HPDE6-E6E7 (cell line): Measurements from ENCODE around the gene VPS13C.
"Not testable (repeated sequence)": the region's sequence is repeated elsewhere in the genome, so short reads cannot be mapped to it uniquely, and the experiment has no call there.

Experiments used
- DNase-seq: peaks from one replicate; pipeline ENCODE4 v3.0.0; 2011; ENCODE audit warnings: missing footprints; ENCODE audit errors: extremely low spot score

VPS13C gene

GRCh38 chr15:62075595-62076277 is 15.5 kb upstream of the VPS13C start:
- DNase-seq = peak; percentile 86

GRCh38 chr15:62071711-62072308 is 11.6 kb upstream of the VPS13C start:
- no peak for DNase-seq

GRCh38 chr15:62069551-62069950 is 9.3 kb upstream of the VPS13C start:
- no peak for DNase-seq

- DNase-seq = no peak
Observed at GRCh38 chr15:62068810-62069167, 8.5 kb upstream of the VPS13C start.

DNA sequence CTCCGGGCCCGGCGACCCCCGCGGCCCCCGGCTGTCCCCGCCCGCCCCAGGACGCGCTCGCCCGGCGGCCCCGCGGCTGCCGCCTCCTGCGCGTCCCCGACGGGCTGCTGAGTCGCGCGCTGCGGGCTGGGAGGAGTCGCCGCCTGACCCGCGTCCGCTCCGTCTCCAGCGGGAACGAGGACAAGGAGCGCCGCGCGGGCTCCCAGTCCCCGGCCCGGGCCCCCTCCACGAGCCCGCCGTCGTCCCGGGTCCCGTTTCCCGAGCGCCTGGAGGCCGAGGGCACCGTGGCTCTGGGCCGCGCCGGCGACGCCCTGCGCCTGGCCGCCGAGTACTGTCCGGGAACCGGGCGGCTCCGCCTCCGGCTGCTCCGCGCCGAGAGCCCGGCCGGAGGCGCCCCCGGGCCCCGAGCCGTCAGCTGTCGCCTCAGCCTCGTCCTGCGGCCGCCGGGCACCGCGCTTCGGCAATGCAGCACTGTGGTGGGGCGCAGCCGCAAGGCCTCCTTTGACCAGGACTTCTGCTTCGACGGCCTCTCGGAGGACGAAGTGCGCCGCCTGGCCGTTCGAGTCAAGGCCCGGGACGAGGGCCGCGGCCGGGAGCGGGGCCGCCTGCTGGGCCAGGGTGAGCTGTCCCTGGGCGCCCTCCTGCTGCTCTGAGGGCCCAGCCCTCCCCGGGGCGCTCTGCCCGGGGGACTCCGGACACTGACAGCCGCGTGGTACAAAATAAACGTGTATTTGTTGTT is 8.0 kb upstream of the VPS13C start:
- DNase-seq = no peak

DNA sequence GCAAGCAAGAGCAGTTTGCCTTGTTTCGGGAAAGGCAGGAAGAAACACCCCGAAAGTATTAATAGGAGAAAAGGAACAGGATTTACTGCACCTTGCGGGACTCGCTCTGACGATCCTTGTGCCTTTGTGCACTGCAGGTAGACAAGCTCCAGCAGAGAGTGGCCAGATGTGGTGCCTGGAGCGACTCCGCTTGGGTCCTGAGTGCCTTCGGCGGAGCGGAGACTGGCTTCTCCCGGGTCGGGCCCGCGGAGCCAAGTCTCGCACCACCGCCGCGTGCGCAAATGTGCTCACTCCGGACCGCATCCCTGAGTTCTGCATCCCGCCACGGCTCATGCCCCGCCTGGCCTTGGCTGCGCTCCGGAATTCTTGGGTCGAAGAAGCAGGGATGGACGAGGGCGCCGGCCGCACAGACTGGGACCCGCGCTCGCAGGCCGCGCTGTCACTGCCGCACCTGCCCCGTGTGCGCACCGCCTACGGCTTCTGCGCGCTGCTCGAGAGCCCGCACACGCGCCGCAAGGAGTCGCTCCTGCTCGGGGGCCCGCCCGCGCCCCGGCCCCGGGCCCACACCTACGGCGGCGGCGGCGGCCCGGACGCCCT is 7.3 kb upstream of the VPS13C start:
- DNase-seq = no peak

GRCh38 chr15:62066663-62067447 is 6.6 kb upstream of the VPS13C start, which contains the start of gene C2CD4A:
TSS of gene C2CD4A (plus strand) at chr15:62066977. CDS start at chr15:62067614, 637 bp downstream.
- no peak for DNase-seq

DNA sequence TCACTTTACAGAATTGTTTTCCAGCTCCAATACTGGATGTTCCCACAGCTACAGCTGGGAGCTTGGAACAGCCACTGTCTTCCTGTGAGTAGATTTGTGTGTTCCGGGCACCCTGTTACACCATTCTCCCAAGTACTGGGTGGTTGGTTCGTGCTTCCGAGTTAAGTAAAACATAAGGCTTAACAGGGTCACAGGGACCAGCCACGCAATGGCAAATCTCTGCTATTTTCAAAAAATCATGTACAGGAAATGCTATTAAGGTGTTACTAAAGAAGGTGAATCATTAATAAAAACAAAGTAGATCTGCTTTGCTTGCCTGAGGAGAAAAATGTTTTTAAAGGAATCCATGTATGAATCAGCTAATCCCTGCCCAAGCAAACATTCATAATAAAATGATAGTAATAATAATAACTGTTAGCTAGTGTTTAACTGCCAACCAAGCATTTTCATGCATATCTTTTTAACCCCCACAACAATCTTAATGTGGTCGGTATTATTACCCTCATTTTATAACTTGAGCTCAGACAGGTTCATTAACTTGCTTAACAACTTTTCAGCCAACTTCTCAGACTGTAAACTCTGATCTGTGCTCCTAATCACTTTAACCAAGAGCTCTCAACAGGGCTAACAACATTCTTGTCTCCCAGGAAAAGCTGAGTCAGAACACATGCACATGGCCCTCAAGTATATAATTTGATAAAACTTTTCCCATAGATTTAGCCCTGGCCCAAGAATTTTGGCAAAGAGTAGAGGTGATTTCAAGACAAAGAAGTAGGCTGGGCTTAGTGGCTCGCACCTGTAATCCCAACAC is 3.8 kb upstream of the VPS13C start:
- DNase-seq = peak; percentile 32

- DNase-seq = no peak
Observed at GRCh38 chr15:62060896-62061280, 641 bp upstream of the VPS13C start.

- DNase-seq = peak; percentile 34
Observed at GRCh38 chr15:62059816-62060112, 483 bp downstream of the VPS13C start.

DNA sequence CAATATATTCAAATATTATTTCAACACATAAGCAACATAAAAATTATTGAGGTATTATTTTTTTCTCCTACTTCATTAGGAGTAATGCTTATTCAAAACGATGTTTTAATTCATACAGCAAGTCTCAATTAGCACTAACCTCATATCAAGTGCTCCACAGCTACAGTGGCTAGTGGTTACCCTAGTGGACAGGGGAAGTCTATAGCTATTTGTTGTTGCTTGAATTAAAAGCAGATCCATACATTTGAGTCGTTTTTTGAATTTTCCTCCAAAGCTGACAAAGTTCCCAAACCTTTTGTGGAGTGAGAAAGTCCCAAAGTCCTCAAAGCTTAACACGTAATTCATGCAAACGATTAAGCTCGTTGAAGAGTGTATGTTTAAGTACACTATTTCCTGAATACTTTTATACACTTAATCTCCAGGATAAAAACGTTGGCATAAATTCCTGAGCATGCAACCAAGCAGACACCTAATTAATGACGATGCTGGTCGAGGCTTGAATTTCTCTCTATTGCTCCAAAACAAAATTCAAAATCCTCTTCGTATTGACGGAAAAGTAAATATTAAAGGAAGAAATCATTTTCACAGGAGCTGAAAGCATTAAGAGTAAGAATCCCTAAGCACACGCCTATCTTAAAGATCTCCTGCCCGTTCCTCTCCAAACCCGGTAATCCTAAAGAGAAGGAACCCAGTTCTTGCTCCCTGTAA is 985 bp downstream of the VPS13C start:
- no peak for DNase-seq

- no peak for DNase-seq
Observed at GRCh38 chr15:62058327-62059028, 1.8 kb downstream of the VPS13C start.

DNA sequence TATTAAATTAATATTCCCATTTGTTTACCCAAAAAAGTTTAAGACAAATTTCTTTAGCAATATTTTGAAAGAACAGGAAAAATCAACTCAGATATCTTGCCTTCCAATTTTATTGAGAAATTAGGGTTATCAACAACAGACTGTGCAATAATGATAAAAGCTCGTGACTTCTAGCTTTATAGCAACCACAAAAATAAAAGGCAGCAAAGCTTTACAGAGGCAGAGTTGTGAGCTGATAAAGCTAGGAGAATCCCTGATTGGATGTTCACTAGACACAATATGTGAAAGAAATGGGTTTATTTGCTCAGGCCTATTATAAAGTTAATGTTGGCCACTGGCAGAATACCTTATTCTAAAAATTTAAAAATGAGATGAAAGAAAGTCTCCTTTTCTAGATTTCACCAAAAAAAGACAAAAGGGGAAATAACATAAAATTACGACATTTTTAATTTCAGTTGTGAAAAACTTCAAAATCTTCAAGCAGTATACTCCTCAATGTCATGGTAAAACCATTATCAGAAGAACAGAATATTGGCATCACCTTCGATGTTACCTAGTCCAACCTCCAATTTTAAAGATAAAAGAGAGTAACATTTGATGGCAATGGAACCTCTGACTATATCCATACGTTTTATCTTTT is 2.8 kb downstream of the VPS13C start:
- no peak for DNase-seq

GRCh38 chr15:62054979-62055378 is 5.3 kb downstream of the VPS13C start:
- no peak for DNase-seq

DNA sequence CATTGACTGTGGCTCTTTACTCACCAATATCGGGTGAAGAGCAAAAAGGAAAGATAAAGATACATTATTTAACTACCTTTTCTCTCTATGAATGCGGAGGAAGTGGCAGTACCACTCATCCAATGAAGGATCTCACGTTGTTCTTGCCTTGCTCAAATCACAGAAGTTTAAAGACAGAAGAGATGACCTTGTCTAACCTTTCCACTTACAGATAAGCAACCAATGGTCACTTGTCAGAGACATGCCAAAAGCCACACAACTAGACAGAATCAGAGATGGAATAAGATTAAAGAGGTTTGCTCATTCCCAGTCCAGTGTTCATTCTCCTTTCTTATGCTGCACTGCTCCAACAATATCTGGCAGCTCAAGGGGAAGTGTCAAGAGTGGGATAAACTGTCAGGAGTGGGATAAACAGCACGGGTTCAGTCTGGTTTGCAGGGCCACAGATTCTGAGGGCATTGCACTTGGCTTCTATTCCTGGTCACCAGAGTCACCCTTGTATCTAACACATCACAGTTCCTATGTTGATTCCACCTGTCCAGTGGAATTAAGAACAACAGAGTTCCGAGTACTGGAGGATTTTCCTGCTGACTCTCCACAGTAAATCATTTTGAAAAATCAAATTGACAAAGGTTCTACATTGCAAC is 6.7 kb downstream of the VPS13C start:
- no peak for DNase-seq

GRCh38 chr15:62052713-62053112 is 7.5 kb downstream of the VPS13C start:
- no peak for DNase-seq

GRCh38 chr15:62051166-62051565 is 9.1 kb downstream of the VPS13C start:
- DNase-seq = no peak

- no peak for DNase-seq
Observed at GRCh38 chr15:62050115-62050514, 10.1 kb downstream of the VPS13C start.

DNA sequence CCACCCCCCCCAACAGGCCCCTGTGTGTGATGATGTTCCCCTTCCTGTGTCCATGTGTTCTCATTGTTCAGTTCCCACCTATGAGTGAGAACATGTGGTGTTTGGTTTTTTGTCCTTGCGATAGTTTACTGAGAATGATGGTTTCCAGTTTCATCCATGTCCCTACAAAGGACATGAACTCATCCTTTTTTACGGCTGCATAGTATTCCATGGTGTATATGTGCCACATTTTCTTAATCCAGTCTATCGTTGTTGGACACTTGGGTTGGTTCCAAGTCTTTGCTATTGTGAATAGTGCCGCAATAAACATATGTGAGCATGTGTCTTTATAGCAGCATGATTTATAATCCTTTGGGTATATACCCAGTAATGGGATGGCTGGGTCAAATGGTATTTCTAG is 12.0 kb downstream of the VPS13C start:
- not testable (repeated sequence) for DNase-seq
